ENCODE results near the gene PNPLA2.

GRCh38 chr11:866481-866880, 47.8 kb downstream of the PNPLA2 start:
- TF ChIP-seq CTCF (conservative IDR thresholded peaks at IDR 0.05; ENCODE audit: low read depth, low read length) = no peak
- TF ChIP-seq EZH2 (IDR thresholded peaks at IDR 0.05; ENCODE audit: low read length, unreplicated experiment) = no peak
- TF ChIP-seq EZH2phosphoT487 (IDR thresholded peaks at IDR 0.05; ENCODE audit: borderline replicate concordance, low read length) = no peak

Data from PC-3 (cell line).